HG03280 (cell line): ENCODE measurements around the gene TDRKH.

ENCODE experiments used
- ATAC-seq: cut with Tn5 transposase; IDR thresholded peaks from one replicate; pipeline ENCODE4 v1.9.1; 2021; ENCODE audit warnings: mild to moderate bottlenecking, moderate library complexity; ENCODE audit not compliant: unreplicated experiment

TDRKH gene

GRCh38 chr1:151825204-151825603, 34.9 kb upstream of the TDRKH start:
- ATAC-seq, result no peak

GRCh38 chr1:151823175-151823574, 32.9 kb upstream of the TDRKH start:
- no peak for ATAC-seq

GRCh38 chr1:151822404-151822803, 32.1 kb upstream of the TDRKH start:
- ATAC-seq, result no peak

GRCh38 chr1:151820940-151821339, 30.6 kb upstream of the TDRKH start:
- no peak for ATAC-seq

- no peak for ATAC-seq
These were observed 29.8 kb upstream of the TDRKH start for GRCh38 chr1:151819976-151820623.

- ATAC-seq, result no peak
These were observed 29.0 kb upstream of the TDRKH start for GRCh38 chr1:151819227-151819835.

GRCh38 chr1:151817353-151817730, 27.0 kb upstream of the TDRKH start:
- no peak for ATAC-seq

- no peak for ATAC-seq
These were observed 26.4 kb upstream of the TDRKH start for GRCh38 chr1:151816548-151817352.

- ATAC-seq, result no peak
These were observed 25.5 kb upstream of the TDRKH start for GRCh38 chr1:151815716-151816327.

- no peak for ATAC-seq
These were observed 24.8 kb upstream of the TDRKH start for GRCh38 chr1:151814971-151815545.

- no peak for ATAC-seq
These were observed 24.1 kb upstream of the TDRKH start for GRCh38 chr1:151814426-151814825.

GRCh38 chr1:151813271-151813977, 23.1 kb upstream of the TDRKH start:
- no peak for ATAC-seq

GRCh38 chr1:151811181-151811580, 20.9 kb upstream of the TDRKH start:
- ATAC-seq, result no peak

- ATAC-seq, result no peak
These were observed 19.8 kb upstream of the TDRKH start for GRCh38 chr1:151809985-151810556.

- ATAC-seq, result no peak
These were observed 19.1 kb upstream of the TDRKH start for GRCh38 chr1:151809290-151809984.

- no peak for ATAC-seq
These were observed 17.5 kb upstream of the TDRKH start for GRCh38 chr1:151807766-151808165.

GRCh38 chr1:151807131-151807530, 16.8 kb upstream of the TDRKH start:
- ATAC-seq, result no peak

- ATAC-seq, result no peak
These were observed 15.9 kb upstream of the TDRKH start for GRCh38 chr1:151806170-151806569.

- no peak for ATAC-seq
These were observed 14.9 kb upstream of the TDRKH start, which contains the start of gene LINGO4 for GRCh38 chr1:151805066-151805820. Gene LINGO4, minus strand, starts transcription at chr1:151805419. Its CDS starts 2,715 bp downstream, at chr1:151802704.
